Right atrium auricular region (tissue), 2 donors: ENCODE results near the gene OR7G2. TPM values are rescaled to one million over a fixed set of nuclear protein-coding genes. Genes with fewer than 3 reads are reported as not detected.

Experiments
- DNase-seq: peaks from one replicate; pipeline ENCODE4 v3.0.0-alpha.2; 2019; ENCODE audit warnings: low spot score
- H3K27ac ChIP-seq, 2 donors: fragments of 200-600 bp; sonication (generic); 1 replicate in 1 of 2; 2 replicates in 1 of 2; pipeline ENCODE4 v1.5.1; 2016 to 2019
- H3K27me3 ChIP-seq, 2 donors: fragments of 200-600 bp; sonication (generic); one replicate each; pipeline versions ENCODE4 v1.5.1 to v1.6.0; 2017 to 2019
- H3K36me3 ChIP-seq: fragments of 200-600 bp; sonication (generic); one replicate; pipeline ENCODE4 v1.5.1; 2016
- H3K4me1 ChIP-seq, 2 donors: fragments of 200-600 bp; sonication (generic); one replicate each; pipeline versions ENCODE4 v1.5.1 to v1.6.0; 2017 to 2019
- H3K4me3 ChIP-seq, 2 donors: fragments of 200-600 bp; sonication (generic); 1 replicate in 1 of 2; 2 replicates in 1 of 2; pipeline ENCODE4 v1.5.1; 2017 to 2019; ENCODE audit warnings: mild to moderate bottlenecking in 1 of 2, moderate library complexity in 1 of 2
- H3K9me3 ChIP-seq, 2 donors: fragments of 200-600 bp; sonication (generic); one replicate each; pipeline ENCODE4 v1.5.1; 2019
- total RNA-seq, 2 donors: library from RNA; depleted of rRNA; stranded (reverse); fragments of >200 nt; gene quantifications; one replicate each; pipeline ENCODE4 v1.1.0, GENCODE V29; 2016
- TF ChIP-seq, protein P1 (sequence below), 2 donors: fragments of 200-600 bp; sonication (generic); IDR thresholded peaks; one replicate each; pipeline ENCODE4 v1.5.1; 2019; ENCODE audit warnings: antibody characterized with exemption in 2 of 2

The OR7G2 gene
- total RNA-seq, 2 donors from 2014 or later, result not detected

- Histone ChIP-seq H3K27ac (no peak overlapping the region), H3K27me3 (no peaks in the 10 kb centered on the region), H3K4me1 (no peaks in the 10 kb centered on the region), H3K36me3 (peaks cover 16% of the 10 kb centered on the region), H3K4me3 (no peak overlapping the region), H3K9me3 (peaks cover 0 to 17% of the 10 kb centered on the region in 2 donors)
- TF ChIP-seq, protein P1, sequence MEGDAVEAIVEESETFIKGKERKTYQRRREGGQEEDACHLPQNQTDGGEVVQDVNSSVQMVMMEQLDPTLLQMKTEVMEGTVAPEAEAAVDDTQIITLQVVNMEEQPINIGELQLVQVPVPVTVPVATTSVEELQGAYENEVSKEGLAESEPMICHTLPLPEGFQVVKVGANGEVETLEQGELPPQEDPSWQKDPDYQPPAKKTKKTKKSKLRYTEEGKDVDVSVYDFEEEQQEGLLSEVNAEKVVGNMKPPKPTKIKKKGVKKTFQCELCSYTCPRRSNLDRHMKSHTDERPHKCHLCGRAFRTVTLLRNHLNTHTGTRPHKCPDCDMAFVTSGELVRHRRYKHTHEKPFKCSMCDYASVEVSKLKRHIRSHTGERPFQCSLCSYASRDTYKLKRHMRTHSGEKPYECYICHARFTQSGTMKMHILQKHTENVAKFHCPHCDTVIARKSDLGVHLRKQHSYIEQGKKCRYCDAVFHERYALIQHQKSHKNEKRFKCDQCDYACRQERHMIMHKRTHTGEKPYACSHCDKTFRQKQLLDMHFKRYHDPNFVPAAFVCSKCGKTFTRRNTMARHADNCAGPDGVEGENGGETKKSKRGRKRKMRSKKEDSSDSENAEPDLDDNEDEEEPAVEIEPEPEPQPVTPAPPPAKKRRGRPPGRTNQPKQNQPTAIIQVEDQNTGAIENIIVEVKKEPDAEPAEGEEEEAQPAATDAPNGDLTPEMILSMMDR (IDR thresholded peaks at IDR 0.05), result no peak
- DNase-seq, result no peak
Observed at GRCh38 chr19:9148697-9149096, 41.4 kb upstream of the OR7G2 start.

- Histone ChIP-seq H3K4me3 (no peak overlapping the region), H3K4me1 (peaks cover 0 to 4% of the 10 kb centered on the region in 2 donors), H3K27ac (no peak overlapping the region), H3K27me3 (no peaks in the 10 kb centered on the region), H3K36me3 (peaks cover 6% of the 10 kb centered on the region), H3K9me3 (peaks cover 0 to 17% of the 10 kb centered on the region in 2 donors)
- TF ChIP-seq, protein P1 (IDR thresholded peaks at IDR 0.05), result no peak
- no peak for DNase-seq
Observed at GRCh38 chr19:9146882-9147281, 39.6 kb upstream of the OR7G2 start.

GRCh38 chr19:9144920-9145319 is 37.6 kb upstream of the OR7G2 start:
- TF ChIP-seq, protein P1 (IDR thresholded peaks at IDR 0.05), result no peak
- DNase-seq, result no peak
- peaks cover 0 to 16% of the 10 kb centered on the region in 2 donors for H3K4me1 ChIP-seq
- H3K27ac ChIP-seq, result no peak overlapping the region
- H3K36me3 ChIP-seq, result peaks cover 6% of the 10 kb centered on the region
- no peak overlapping the region for H3K4me3 ChIP-seq
- no peaks in the 10 kb centered on the region for H3K27me3 ChIP-seq
- peaks cover 0 to 17% of the 10 kb centered on the region in 2 donors for H3K9me3 ChIP-seq

GRCh38 chr19:9140159-9140874 is 33.0 kb upstream of the OR7G2 start, which contains the start of gene ZNF317:
ZNF317 (plus strand) TSS chr19:9140397; CDS start chr19:9156017, 15,620 bp downstream.
- H3K27ac ChIP-seq, result peak within 1 kb of the TSS; percentile 85 to 97
- peak; percentile 94 for DNase-seq
- H3K36me3 ChIP-seq, result no peaks in the 10 kb centered on the region
- no peaks in the 10 kb centered on the region for H3K27me3 ChIP-seq
- TF ChIP-seq, protein P1 (IDR thresholded peaks at IDR 0.05), result no peak
- H3K4me3 ChIP-seq, result peak within 1 kb of the TSS; percentile 75 to 89
- H3K4me1 ChIP-seq, result peaks cover 0 to 20% of the 10 kb centered on the region in 2 donors
- H3K9me3 ChIP-seq, result peaks cover 0 to 13% of the 10 kb centered on the region in 2 donors

GRCh38 chr19:9139609-9140158 is 32.4 kb upstream of the OR7G2 start:
- peak overlapping the region; percentile 75 to 89 for H3K4me3 ChIP-seq
- TF ChIP-seq, protein P1 (IDR thresholded peaks at IDR 0.05), result no peak
- peak overlapping the region; percentile 85 to 97 for H3K27ac ChIP-seq
- H3K4me1 ChIP-seq, result peaks cover 0 to 20% of the 10 kb centered on the region in 2 donors
- H3K27me3 ChIP-seq, result no peaks in the 10 kb centered on the region
- H3K9me3 ChIP-seq, result peaks cover 0 to 7% of the 10 kb centered on the region in 2 donors
- DNase-seq, result peak; percentile 18
- H3K36me3 ChIP-seq, result no peaks in the 10 kb centered on the region
